K562 (cell line): ENCODE results near the gene C1orf116. TPM values are rescaled to one million over a fixed set of nuclear protein-coding genes. Genes with fewer than 3 reads are reported as not detected.

Experiments
- GATA2 ChIP-seq: sonication (generic); formaldehyde crosslinking; IDR thresholded peaks from 2 replicates; pipeline ENCODE4 v1.4.0; 2020; ENCODE audit warnings: mild to moderate bottlenecking, missing genetic modification reagents
- HCFC1 ChIP-seq: IDR thresholded peaks from 2 replicates; pipeline ENCODE4 v1.6.1; 2012; ENCODE audit warnings: low read depth, low read length, improper control_type of control experiment
- HMBOX1 ChIP-seq: sonication (generic); IDR thresholded peaks from 2 replicates; pipeline ENCODE4 v1.6.1; 2016
- MNT ChIP-seq, 2 experiments: fragments of 450-650 bp; conservative IDR thresholded peaks; 2 replicates each; pipeline ENCODE4 v1.6.1; 2017; ENCODE audit warnings: mild to moderate bottlenecking in 2 of 2, moderate library complexity in 2 of 2
- MTA2 ChIP-seq: fragments of 450-650 bp; IDR thresholded peaks from 2 replicates; pipeline ENCODE4 v1.6.1; 2016; ENCODE audit warnings: low read depth
- POLR2H ChIP-seq: IDR thresholded peaks from 2 replicates; pipeline ENCODE4 v1.6.1; 2016; ENCODE audit warnings: missing genetic modification characterization, low read depth, mild to moderate bottlenecking, control low read depth, missing compliant biosample characterization, moderate library complexity
- RAD21 ChIP-seq, 2 experiments: fragments of 250-450 bp in 1 of 2; fragments of 450-650 bp in 1 of 2; sonication (Bioruptor Pico) in 1 of 2; formaldehyde crosslinking in 1 of 2; IDR thresholded peaks in 1 of 2; conservative IDR thresholded peaks in 1 of 2; 2 replicates each; pipeline versions ENCODE4 v1.4.0 to v1.8.0; 2020 to 2022; ENCODE audit warnings: mild to moderate bottlenecking in 2 of 2, moderate library complexity in 1 of 2
- SMARCA4 ChIP-seq: fragments of 450-650 bp; IDR thresholded peaks from 2 replicates; pipeline ENCODE4 v1.6.1; 2016
- TBP ChIP-seq: optimal IDR thresholded peaks from 2 replicates; pipeline ENCODE3; 2011; ENCODE audit warnings: low read depth, low read length, improper control_type of control experiment
- THAP12 ChIP-seq: fragments of 250-450 bp; sonication (Bioruptor Pico); IDR thresholded peaks from 2 replicates; pipeline ENCODE4 v1.9.0; 2021; ENCODE audit warnings: mild to moderate bottlenecking, inconsistent platforms
- TOE1 ChIP-seq, 2 experiments: fragments of 450-650 bp in 1 of 2; sonication (generic) in 1 of 2; formaldehyde crosslinking in 1 of 2; IDR thresholded peaks; 2 replicates each; pipeline versions ENCODE4 v1.7.1 to v1.8.0; 2016 to 2022; ENCODE audit warnings: borderline replicate concordance in 2 of 2, mild to moderate bottlenecking in 2 of 2, antibody characterized with exemption in 1 of 2, inconsistent platforms in 1 of 2, low read depth in 1 of 2, missing genetic modification reagents in 1 of 2, moderate library complexity in 1 of 2
- ZNF316 ChIP-seq: fragments of 450-650 bp; IDR thresholded peaks from 2 replicates; pipeline ENCODE4 v1.6.1; 2016
- polyA plus RNA-seq, 8 experiments: library from polyadenylated mRNA; depleted of rRNA in 4 of 8; stranded (reverse) in 5 of 8; unstranded in 3 of 8; fragments of >200 nt; fragmentation: Nextera tagmentation in 2 of 8; fragmentation: Illumina TruSeq in 1 of 8; extraction: Ambion mirVana in 2 of 8; extraction: Trizol in 1 of 8; gene quantifications; 2 replicates each; pipeline versions ENCODE4 v1.2.1 to v1.2.3, GENCODE V29; 2011 to 2014; ENCODE audit warnings: inconsistent platforms in 1 of 8, missing spikeins in 1 of 8
- total RNA-seq, 7 experiments: library from RNA; depleted of rRNA in 6 of 7; stranded (reverse); fragments of >200 nt in 6 of 7; fragmentation: Illumina TruSeq in 2 of 7; extraction: Trizol in 2 of 7; gene quantifications; 2 replicates each; pipeline versions ENCODE4 v1.2.1 to v1.2.3, GENCODE V29; 2011 to 2021; ENCODE audit warnings: low replicate concordance in 1 of 7

C1orf116 gene
- total and polyA plus RNA-seq, 9 of the 15 experiments (the other 6 are each of a cell fraction or from before 2014, with no cell fraction given), result 0.62 to 3.0 (median 0.95) TPM

GRCh38 chr1:207047505-207047904 lies 14.9 kb upstream of the C1orf116 start (continued):
- TF ChIP-seq TOE1 (IDR thresholded peaks at IDR 0.05; ENCODE audit: borderline replicate concordance), result 0 out of 2 replicates have a peak, but pooled peaks have one; percentile 13
- TF ChIP-seq TOE1 (CRISPR knock-in tag; IDR thresholded peaks at IDR 0.05; ENCODE audit: borderline replicate concordance, low read depth), result no peak
- TF ChIP-seq MTA2, result no peak
- TF ChIP-seq THAP12 (CRISPR knock-in tag), result no peak
- 0 out of 4 replicates have a peak, but pooled peaks of 1 of the 2 experiments have one; percentile 11 for TF ChIP-seq MNT (conservative IDR thresholded peaks at IDR 0.05)
- no peak for TF ChIP-seq RAD21 (CRISPR knock-in tag; conservative IDR thresholded peaks at IDR 0.05 in 1 of 2, IDR thresholded peaks at IDR 0.05 in 1 of 2)
- peak; percentile 59; the same call in 1 of the 2 replicates for TF ChIP-seq GATA2 (CRISPR knock-in tag)
- peak; percentile 45; the same call in 1 of the 2 replicates for TF ChIP-seq HMBOX1
- TF ChIP-seq ZNF316, result 0 out of 2 replicates have a peak, but pooled peaks have one; percentile 1
- TF ChIP-seq TBP, result no peak
- TF ChIP-seq SMARCA4, result peak; percentile 50; the same call in 1 of the 2 replicates
- TF ChIP-seq HCFC1, result no peak
- 0 out of 2 replicates have a peak, but pooled peaks have one; percentile 33 for TF ChIP-seq POLR2H (tag)
